Fibroblast of skin of abdomen (primary cell): ENCODE results near the gene FCRLA.

Experiments used
- DNase-seq: peaks from one replicate; pipeline ENCODE4 v3.0.0-alpha.2; 2013

The FCRLA gene

GRCh38 chr1:161733526-161733925, 26.5 kb downstream of the FCRLA start:
- peak; percentile 89 for DNase-seq

GRCh38 chr1:161735837-161736236, 28.8 kb downstream of the FCRLA start:
- no peak for DNase-seq

- DNase-seq, result peak; percentile 64
Observed at GRCh38 chr1:161736335-161736969, 29.4 kb downstream of the FCRLA start.

- DNase-seq, result no peak
Observed at GRCh38 chr1:161737625-161738024, 30.6 kb downstream of the FCRLA start.

GRCh38 chr1:161738627-161739287, 31.7 kb downstream of the FCRLA start:
- DNase-seq, result peak; percentile 80

GRCh38 chr1:161739865-161740566, 33.0 kb downstream of the FCRLA start:
- DNase-seq, result no peak

GRCh38 chr1:161740921-161741320, 33.9 kb downstream of the FCRLA start:
- no peak for DNase-seq

- DNase-seq, result no peak
Observed at GRCh38 chr1:161743231-161743630, 36.2 kb downstream of the FCRLA start.

GRCh38 chr1:161747801-161748200, 40.8 kb downstream of the FCRLA start:
- no peak for DNase-seq

- DNase-seq, result peak; percentile 96
Observed at GRCh38 chr1:161749509-161750407, 42.7 kb downstream of the FCRLA start, which contains the start of gene DUSP12. Gene DUSP12 (plus strand): TSS chr1:161749786. CDS start chr1:161749802, 16 bp downstream.

GRCh38 chr1:161763522-161764098, 56.6 kb downstream of the FCRLA start:
- no peak for DNase-seq
